Loucy (cell line): ENCODE results near the gene TUBGCP5.

Experiments used
- EZH2phosphoT487 ChIP-seq: fragments of 200-600 bp; IDR thresholded peaks from 2 replicates; pipeline ENCODE4 v1.6.1; 2018; ENCODE audit warnings: antibody characterized with exemption, mild to moderate bottlenecking, moderate library complexity, borderline replicate concordance
- TF ChIP-seq, protein P1 (sequence below): fragments of 200-600 bp; sonication (generic); conservative IDR thresholded peaks from 2 replicates; pipeline ENCODE4 v1.5.1; 2014; ENCODE audit warnings: mild to moderate bottlenecking, antibody characterized with exemption, low read length

DNA sequence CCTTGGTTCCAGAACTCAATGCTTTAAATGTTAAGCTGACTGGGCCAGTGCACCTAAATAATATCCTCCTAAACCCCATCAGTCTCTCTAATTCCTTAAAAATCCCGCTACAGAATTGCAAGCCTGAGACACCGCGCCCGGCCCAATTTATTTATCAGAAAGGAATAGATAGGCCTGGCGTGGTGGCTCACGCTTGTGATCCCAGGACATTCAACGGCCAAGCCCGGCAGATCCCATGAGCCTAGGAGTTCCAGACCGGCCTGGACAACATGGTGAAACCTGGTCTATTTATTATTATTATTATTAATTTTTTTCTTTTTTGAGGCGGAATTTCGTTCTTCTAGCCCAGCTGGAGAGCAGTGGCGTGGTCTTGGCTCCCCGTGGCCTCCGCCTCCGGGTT, 28.0 kb upstream of the TUBGCP5 start:
- TF ChIP-seq, protein P1, sequence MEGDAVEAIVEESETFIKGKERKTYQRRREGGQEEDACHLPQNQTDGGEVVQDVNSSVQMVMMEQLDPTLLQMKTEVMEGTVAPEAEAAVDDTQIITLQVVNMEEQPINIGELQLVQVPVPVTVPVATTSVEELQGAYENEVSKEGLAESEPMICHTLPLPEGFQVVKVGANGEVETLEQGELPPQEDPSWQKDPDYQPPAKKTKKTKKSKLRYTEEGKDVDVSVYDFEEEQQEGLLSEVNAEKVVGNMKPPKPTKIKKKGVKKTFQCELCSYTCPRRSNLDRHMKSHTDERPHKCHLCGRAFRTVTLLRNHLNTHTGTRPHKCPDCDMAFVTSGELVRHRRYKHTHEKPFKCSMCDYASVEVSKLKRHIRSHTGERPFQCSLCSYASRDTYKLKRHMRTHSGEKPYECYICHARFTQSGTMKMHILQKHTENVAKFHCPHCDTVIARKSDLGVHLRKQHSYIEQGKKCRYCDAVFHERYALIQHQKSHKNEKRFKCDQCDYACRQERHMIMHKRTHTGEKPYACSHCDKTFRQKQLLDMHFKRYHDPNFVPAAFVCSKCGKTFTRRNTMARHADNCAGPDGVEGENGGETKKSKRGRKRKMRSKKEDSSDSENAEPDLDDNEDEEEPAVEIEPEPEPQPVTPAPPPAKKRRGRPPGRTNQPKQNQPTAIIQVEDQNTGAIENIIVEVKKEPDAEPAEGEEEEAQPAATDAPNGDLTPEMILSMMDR, result no peak
- TF ChIP-seq EZH2phosphoT487, result no peak
